Inferior parietal cortex (tissue), 1 donor: Measurements from ENCODE around the gene SLC12A7.
"Not testable (repeated sequence)": the region's sequence is repeated elsewhere in the genome, so short reads cannot be mapped to it uniquely, and the experiment has no call there.

Source experiments
- DNase-seq: peaks from one replicate; pipeline ENCODE4 v3.0.0-alpha.2; 2016; ENCODE audit errors: extremely low spot score

Gene SLC12A7

GRCh38 chr5:1095990-1096363 lies 15.9 kb downstream of the SLC12A7 start:
- DNase-seq: no peak

- DNase-seq: no peak
Measured at GRCh38 chr5:1095302-1095989, 16.4 kb downstream of the SLC12A7 start.

GRCh38 chr5:1094670-1095190 lies 17.1 kb downstream of the SLC12A7 start:
- no peak for DNase-seq

DNA sequence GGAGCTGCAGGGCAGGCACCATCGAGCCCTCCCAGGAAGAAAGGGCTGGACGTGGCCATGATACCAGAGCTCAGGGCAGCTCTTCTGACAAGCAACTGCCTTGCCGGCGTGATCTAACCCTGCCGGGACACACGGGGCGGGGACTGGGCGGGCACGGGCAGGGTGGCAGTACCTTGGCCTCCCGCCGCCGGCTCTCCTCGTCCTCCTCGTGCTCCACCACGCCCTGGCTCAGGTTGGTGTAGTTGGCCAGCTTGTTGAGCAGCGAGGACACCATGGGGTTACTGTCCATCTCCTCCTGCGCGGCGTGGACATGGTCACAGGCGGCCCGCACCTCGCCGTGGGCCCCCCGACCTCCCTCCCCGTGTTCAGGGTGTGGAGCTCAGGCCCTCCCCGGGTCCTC lies 18.5 kb downstream of the SLC12A7 start:
- DNase-seq: no peak

- no peak for DNase-seq
Measured at GRCh38 chr5:1092122-1092521, 19.7 kb downstream of the SLC12A7 start.

DNA sequence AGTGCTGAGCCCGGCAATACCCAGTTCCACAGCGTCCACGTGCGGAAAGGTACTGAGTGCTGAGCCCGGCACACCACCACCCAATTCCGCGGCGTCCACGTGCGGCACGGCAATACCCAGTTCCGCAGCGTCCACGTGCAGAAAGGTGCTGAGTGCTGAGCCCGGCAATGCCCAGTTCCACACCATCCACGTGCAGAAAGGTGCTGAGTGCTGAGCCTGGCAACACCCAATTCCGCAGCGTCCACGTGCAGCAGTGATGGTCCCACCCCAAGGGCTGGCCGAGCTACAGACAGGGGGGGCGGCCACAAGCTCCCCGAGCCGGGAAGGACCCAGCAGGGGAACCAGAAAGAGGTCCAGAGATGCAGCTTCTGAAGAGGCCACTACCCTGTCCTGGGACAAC lies 20.2 kb downstream of the SLC12A7 start:
- no peak for DNase-seq

DNA sequence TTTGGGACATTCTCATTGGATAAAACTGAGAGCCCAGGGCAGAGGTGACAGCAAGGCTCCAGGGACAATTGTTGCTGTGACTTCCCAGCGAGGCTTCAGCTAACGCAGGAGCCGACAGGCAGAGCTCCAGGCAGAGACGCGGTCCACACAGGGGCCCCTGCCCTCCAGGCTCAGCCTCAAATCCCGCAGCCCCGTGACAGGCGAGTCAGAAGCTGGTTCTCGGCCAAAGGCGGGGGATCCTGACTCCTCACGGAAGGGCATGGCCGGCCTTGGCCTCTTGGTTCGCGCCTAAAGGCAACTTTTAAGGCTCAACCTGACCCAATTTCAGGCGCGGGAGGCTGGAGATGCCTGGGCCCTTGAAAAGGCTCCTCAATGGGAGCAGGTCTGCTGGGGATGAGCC lies 21.3 kb downstream of the SLC12A7 start:
- DNase-seq: no peak

- DNase-seq: no peak
Measured at GRCh38 chr5:1089621-1090040, 22.2 kb downstream of the SLC12A7 start.

DNA sequence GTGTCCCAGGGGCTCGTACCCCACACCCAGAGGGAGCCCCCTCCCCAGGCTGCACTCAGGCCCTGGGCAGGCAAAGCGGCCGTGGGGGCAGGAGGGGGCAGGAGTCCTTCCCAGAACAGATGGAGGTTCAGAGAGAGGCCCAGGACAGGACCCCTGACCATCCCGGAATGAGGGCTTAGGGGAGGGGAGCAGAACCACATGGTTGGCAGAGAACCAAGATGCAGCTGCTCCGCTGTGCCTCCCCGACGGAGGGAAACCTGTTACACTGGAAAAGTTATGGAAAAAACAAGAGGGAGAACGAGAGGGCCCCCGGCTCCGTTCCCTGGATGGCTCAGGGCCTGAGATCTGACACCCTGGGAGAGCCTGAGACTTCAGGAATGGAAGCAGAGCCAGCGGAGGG lies 22.7 kb downstream of the SLC12A7 start:
- no peak for DNase-seq

DNA sequence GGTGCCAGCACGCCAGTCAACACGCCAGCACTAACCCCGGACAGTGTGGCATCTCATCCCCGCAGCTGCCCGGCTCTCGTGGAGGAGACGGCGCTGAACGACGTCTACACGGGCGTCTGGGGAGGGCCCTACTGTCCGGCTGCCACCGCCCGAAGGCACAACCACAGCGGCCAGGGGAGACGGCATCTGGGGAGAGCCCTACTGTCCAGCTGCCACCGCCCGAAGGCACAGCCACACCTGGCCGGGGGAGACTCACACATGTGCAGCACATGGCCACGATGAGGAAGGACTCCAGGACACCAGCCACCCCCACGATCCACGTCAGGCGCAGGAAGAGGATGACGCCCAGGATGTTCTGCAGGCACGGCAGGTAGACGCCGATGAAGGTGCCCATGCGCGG lies 23.1 kb downstream of the SLC12A7 start:
- DNase-seq: no peak

GRCh38 chr5:1088031-1088430 lies 23.8 kb downstream of the SLC12A7 start:
- DNase-seq: no peak

DNA sequence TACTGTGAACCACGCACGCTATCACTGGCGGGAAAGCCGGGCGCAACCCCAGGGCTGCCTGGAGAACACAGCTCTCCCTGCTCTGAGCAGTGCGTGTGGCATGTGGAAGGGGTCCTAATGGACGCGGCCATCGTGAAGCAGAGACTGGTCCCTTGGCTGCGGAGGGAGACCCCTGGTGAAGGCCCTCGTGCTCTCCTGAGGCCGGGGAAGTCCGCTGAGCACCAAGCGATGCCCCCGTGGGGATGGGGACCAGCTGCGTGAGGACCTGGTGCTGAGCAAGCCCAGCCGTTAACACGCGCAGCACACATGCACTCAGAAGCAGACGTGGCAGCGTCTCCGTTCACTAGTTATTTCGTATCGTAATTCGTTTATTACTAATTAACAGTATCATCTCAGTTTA lies 24.4 kb downstream of the SLC12A7 start:
- DNase-seq: no peak

- DNase-seq: no peak
Measured at GRCh38 chr5:1086871-1087270, 25.0 kb downstream of the SLC12A7 start.

DNA sequence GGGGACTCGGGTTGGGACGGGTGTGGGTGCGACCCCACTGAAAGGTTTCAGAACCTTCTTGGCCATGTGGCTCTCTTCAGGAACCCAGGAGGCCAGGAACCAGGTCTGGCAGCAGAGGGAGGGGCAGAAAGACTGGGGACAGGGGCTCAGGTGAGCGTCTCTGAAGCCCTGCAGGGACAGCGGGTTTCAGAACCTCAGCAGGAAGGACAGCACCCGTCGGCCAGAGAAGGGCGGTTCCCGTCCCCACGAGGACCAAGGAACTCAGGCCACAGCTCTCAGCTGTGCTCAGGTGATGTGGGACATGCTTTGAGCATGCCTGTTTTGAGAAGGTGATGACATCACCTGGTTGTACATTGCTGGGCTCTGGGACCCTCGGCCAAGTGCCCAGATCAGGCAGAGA lies 25.7 kb downstream of the SLC12A7 start:
- no peak for DNase-seq

DNA sequence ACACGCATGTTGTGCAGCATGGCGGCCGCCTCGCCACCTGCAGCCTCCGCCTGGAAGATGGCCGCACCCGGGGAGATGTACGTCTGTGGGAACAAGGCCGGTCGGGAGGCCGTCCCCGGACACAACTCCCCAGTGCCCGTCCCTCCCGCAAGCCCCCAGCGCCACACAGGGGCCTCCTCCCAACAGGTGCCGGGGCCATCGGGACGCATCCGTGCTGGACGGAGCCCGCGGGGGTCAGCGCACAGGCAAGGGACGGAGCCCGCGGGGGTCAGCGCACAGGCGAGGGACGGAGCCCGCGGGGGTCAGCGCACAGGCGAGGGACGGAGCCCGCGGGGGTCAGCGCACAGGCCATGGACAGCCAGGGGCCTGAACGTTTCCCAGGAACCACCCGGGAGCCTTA lies 26.5 kb downstream of the SLC12A7 start:
- DNase-seq: no peak

DNA sequence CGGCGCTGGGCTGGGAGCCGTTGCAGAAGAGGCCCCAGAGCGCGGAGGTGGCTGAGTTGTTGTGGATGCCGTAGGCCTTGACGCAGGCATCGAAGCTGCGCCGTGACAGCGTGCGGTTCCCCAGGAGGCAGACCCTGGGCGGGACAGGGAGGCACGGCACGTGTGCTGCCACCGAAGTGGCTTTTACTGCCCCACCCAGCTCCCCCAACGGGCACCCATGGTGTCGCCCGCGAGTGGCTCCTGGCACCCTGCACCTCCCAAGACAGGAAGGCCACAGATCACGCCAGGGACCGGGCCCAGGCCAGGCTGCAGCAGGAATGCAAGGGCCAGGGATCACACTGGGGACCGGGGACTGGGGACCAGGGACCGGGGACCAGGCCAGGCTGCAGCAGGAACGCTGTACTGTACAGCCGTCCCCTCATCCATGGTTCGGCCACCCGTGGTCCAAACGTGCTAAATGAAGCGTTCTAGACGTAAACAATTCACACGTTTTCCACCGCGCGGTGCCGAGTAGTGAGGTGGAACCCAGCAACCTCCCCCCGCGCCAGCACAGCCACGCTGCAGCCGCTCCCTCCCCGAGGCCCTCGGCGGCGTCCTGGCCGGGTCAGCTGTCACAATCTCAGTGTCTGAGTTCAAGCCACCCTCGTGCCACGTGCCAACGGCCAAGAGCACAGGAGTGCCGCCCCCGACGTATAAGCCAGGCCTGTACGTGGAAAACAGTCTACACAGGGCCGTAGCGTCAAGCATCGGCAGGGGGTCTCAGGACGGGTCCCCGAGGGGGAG lies 27.8 kb downstream of the SLC12A7 start:
- DNase-seq: no peak

- not testable (repeated sequence) for DNase-seq
Measured at GRCh38 chr5:1083026-1083425, 28.8 kb downstream of the SLC12A7 start.

DNA sequence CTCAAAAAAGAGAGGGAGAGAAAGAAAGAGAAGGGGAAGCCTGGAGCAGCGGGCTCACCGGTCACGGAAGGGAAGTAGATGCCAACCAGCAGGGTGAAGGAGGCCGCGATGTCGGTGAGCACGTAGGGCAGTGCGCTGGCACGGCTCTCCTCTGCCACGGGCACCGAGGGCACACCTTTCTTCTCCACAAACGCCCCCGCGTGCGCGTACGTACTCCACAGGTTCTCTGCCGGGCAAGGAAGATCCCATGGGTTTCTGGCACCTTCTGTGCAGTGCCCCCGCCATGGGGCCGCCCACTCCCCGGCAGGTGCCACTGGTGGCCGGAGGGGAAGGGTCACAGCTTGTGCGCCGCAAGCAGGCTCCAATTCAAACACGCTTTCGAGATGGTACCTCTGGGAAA lies 30.3 kb downstream of the SLC12A7 start:
- no peak for DNase-seq

GRCh38 chr5:1080432-1080831 lies 31.4 kb downstream of the SLC12A7 start:
- no peak for DNase-seq

GRCh38 chr5:1079961-1080360 lies 31.9 kb downstream of the SLC12A7 start:
- no peak for DNase-seq

DNA sequence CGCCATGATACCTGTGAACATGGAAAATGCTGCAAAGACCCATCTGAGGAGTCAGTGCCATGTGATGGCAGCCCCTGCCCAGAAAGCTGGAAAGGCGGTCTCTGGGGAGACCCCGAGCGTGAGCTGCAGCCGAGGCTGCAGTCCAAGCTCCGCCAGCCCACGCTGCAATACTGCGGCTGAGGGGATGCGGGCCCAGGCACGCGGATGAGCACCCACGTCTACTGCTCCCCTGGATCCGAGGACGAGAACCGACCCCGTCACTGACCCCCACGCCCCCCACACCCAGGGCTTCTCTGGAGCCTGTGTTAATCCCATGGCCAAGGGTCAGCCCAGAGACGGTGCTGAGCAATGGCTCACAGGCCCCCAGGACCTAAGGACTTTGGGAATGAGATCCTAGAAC lies 32.4 kb downstream of the SLC12A7 start:
- DNase-seq: no peak

DNA sequence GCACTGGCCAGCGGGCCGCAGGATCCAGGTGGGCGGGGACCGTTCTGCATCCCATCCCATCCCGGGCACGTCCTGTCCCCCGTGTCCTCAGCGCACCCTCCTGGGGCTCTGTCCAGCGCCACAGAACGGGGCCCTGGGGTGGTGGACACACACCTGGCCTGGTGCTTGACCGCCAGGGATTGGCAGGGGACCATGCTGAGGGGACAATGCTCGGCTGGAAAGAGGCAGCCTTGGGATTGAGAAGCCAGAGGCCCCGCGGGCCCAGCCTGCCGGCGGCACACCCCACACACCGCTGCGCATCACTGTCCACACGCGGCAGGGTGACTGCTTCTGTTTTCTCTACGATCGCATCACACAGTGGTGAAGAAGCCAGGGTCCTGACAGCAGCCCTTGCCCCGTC lies 33.0 kb downstream of the SLC12A7 start:
- no peak for DNase-seq

GRCh38 chr5:1078206-1078605 lies 33.7 kb downstream of the SLC12A7 start:
- DNase-seq: no peak
